Hippocampal formation (tissue), 2 donors: ENCODE data around the gene MRPL2.
A peak's percentile ranks its signal among the peaks of the same experiment; 100 is the strongest.

Source experiments
- DNase-seq, 2 donors: peaks; one replicate each; lab custom pipeline; 2025; lab: John Stamatoyannopoulos, UW

MRPL2 gene

DNA sequence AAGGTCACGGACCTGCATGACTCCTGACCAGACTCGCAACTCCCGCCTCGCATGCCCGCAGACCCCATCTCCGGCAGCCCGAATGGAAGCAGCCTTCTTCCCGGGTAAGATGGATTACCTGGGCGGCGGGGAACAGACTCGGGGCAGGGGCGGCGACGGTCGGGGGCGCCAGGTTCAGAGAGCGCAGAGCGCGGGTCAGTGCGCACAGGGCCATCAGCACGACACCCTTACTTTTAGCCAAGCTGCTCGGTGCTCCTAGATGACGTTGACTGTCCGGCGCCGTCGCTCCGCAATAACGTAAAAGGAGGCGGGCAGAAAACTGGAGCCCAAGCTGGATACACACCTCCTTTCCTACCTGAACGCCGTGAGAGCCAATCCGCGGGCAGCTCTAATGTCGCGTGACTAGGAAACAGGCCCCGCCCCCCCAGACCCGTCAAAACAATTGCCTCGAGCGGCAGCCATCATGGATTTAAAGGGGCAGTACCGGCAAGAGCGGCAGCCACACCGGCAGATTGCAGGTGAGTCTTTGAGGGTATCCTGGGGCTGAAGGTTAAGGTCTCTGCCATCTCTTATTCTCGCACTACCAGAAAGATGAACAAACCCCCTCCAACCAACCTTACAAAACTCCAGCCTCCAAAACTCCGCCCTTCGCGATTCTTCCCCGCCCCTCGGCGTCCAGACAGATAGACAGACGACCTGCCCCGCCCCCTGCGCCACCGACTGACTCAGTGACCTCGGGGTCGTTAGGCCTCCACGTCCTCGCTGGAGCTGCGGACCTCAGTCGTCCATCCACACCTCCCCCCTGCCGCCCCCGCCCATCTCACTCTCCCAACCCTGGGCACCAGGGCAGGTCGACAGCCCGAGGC is at the start of gene MRPL2, which contains the start of gene KLC4:
Gene MRPL2, minus strand, starts transcription at position 267 of the 866 bp plus-strand sequence. Its CDS starts 53 bp downstream, at position 214.
Gene KLC4, plus strand, starts transcription at position 464 of the 866 bp plus-strand sequence. CDS start 1,705 bp downstream, outside the sequence.
- peak; percentile 96 to 99 for DNase-seq

DNA sequence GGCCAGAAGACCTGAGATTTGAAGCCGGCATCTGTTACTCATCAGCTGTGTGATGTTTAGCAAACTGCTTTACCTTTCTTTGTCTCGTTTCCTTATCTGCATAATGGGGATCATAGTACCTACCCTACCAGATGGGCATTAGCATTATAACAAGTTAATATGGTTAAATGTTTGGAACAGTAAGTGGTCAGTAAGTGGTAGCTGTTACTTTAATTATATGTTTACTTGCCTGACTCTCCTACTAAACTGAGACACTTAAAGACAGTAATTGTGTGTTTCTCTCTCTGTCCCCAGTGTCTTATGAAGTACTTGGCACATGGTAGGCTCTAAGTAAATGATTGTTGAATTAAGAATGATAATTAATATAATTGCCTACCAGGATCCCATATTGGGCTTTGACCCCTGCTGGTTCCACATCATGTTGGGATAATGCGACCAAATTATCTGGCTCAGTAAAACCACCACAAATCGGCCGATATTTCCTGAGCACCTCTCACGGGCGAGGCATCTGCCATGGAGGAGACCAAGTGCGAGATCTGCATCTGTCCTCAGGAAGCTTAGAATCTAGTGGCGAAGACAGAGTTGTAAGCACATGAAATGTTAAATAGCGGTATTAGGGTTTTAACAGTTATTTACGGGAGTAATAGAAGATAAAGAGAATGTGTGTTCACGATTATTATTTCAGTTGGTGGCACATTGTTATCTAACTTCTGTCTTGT is 48.3 kb upstream of the MRPL2 start:
- no peak for DNase-seq

DNA sequence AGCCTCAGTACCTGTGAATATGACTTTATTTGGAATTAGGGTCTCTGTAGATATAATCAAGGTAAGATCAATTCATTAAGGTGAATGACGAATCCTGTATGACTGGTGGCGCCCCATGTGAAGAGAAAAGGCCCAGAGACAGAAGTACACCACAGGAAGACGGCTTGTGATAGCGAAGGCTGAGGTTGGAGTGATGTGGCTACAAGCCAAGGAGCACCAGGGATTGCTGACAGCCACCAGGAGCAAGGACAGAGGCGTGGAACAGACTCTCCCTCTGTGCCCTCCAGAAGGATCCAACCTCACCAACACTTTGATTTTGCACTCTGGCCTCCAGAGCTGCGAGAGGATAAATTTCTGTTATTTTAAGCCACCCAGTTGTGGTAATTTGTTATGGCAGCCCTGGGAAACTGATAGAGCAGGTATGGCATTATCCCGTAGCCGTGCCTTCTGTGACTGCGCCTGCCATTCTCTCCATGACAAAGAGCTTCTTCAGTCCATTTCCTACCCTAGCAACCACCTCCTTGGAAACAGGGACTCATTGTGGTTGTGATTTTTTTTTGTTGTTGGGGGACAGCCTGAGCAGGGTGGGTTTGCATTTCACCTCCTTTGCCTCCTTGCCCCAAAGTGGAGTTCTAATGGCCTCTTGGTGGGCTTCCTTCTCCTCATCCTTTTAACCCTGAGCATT is 46.4 kb upstream of the MRPL2 start:
- no peak for DNase-seq

DNA sequence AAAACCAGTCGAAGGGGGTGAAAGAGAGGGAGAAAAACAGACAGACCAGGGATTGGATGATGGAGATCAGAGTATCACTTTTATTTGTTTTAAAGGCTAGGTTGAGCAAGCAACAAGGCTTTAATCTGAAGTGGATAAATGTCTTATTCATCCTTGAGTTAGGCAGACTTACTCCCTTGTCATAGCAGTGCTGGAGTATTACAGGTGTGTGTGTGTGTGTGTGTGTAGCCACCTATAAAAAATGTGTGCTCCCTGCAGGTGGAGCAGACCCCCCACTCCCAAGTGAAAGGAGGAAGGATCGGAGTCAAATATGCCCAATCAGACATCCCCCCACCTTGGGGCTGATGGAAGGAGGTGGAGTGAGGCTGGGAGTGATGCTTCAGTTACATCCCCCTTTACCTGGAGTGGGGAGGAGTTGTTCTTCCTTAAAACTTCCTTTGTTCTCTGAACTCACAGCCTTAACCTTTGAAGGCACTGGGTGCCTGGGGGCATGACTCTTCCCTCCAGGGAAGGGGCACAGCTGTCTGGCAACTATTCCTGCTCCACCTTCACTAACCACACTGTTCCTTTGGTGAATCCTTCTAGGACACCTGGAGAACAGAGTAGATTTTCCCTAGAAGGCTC is 44.1 kb upstream of the MRPL2 start:
- no peak for DNase-seq

DNA sequence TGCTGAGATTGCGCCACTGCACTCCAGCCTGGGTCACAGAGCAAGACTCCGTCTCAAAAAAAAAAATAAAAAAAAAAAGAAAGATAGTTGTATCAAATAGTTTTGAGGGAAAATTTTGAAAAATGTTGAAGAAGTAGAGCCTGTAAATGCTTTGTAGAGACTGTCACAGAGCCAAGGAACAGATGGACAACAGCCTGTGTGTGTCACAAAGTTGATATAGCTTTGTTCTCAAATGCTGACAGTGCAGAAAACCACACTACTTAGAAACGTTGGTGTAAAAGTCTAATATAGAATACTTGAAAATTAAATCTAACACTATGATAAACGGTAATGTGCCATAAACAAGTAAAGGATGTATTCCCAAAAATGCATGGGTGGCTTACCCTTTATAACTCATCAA is 42.3 kb upstream of the MRPL2 start:
- no peak for DNase-seq

DNA sequence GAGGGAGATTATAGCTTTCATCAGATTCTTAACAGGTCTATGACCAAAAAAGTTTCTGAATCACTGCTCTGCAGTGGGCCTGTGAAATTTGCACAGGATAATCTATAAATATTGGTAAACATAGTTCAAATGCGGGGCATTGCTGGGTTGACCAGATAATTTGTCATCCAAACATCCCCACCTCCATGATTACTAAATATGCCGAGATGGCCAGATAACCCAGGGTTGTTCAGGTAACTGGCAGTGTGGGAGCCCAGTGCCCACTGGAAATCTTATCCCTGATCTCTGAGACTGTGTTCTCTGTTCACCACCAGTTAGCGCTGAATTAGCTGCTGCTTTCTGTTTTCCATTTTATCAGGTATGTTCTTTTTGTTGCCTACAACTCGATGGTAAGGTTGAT is 38.3 kb upstream of the MRPL2 start:
- DNase-seq = no peak

DNA sequence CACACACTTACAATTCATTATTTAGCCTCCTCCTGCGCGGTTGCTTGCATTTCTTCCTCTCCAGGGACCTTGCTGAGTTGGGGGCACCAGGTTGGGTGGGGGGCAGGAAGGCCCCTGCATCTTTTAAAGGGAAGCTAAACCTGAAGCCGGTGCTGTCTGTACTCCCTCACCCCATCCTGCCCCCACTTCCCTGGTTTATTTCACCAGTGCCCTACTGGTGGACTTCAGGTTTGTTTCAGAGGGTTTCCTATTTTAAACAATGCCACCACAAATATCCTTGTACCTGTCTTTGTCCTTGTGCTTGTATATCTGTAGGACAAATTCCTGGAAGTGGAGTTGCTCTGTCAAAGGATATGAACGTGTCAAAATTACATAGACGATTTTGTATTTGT is 37.9 kb upstream of the MRPL2 start:
- no peak for DNase-seq

DNA sequence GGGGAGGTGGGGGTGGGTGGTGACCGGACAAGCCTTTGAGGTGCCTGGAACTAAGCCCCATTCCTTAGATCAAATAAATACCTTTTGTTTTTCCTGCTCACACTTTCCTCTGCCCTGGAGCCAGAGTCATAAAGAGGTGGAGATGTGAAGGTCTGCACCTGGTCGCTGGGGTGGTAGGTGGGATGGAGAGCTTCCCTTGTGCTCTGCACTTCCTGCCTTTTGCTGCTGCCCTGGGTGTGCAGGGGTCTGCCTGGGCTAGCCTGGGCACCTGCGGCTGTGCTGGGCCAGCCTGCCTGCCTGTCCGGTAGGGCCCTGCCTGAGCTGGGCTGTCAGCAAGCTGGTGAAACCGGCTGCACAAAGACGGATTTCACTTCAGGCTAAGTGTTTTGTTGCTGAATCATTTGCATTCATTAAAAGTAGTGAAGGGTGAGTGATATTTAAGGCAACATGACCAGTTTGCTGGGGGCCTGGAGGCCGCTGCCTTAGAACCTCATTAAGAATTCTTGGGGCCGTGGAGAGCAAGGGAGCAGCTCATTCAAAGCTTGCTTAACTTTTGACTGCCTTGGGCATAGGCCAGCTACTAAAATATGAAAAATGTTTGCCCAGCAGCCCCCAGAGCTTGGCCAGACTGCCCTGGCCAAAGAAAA is 37.3 kb upstream of the MRPL2 start:
- DNase-seq = peak in 1 of 2 donors; percentile 29

DNA sequence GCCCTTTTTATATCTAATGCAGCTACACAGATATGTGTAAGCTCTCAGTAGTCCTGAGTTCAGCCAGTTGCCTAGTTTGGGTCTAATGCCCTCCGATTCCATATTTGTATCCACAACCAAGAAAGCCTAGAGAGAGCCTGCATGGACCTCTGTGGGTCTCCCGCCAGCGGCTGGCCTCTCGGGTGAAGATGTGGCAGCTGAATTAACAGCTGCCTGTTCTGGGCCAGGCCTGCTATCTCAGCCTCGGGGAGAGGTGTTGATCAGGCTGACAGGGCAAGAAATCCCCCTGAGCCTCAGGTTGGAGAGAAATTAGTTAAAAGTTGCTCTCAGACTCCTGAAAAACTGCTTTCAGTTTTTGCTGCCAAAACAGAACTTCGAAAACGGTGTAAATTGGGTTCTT is 36.7 kb upstream of the MRPL2 start:
- DNase-seq = no peak

DNA sequence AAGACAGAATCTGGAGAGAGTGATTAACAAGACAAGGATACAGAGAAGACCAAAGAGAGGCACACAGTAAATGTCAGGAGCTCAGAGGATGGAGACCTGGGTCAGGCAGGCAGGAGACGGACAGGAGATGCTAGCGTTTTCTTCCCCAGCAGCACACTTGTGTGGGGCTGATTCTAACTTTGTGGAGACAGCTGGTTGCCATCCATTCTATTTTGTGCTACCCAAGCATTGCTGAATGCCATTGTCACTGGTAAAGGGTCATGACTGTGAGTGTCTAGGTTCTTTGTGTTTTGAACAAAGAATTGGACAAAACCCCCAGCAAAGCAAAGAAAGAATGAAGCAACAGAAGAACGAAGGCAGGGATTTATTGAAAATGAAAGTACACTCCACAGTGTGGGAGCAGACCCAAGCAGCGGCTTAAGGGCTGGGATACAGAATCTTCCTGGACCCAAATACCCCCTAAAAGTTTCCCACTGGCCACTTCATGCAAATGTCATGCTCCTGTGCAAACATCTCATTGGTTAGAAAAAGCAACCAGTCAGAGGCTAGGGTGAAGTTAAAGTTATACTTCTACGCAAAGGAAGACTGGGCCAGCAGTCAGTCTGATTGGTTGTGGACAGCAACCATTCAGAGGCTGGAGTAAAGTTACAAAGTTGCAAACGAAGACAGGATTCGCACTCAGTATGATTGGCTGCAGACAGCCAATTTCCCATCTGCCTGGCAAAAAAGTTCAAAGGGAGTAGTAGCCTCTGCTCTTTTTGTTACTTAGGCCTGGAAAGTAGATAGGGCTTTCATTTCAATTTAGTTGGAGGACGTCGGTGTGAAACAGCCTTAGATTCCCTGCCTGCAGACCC is 34.4 kb upstream of the MRPL2 start:
- DNase-seq = peak in 1 of 2 donors; percentile 20

DNA sequence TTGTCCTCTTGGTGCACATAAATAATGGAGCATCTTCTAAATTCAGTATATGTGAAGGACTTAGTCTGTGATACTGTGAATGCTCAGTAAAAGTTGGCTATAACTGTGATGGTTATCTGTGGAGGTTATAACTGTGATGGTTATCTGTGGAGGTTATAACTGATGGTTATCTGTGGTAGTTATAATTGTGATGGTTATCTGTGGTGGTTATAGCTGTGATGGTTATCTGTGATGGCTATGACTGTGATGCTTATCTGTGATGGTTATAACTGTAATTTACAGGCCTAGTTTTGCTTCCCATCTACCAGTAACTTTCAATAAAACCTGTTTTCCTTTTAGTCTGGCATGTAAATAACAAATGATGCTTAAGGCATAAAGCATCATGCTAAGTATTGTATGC is 33.4 kb upstream of the MRPL2 start:
- DNase-seq = no peak

DNA sequence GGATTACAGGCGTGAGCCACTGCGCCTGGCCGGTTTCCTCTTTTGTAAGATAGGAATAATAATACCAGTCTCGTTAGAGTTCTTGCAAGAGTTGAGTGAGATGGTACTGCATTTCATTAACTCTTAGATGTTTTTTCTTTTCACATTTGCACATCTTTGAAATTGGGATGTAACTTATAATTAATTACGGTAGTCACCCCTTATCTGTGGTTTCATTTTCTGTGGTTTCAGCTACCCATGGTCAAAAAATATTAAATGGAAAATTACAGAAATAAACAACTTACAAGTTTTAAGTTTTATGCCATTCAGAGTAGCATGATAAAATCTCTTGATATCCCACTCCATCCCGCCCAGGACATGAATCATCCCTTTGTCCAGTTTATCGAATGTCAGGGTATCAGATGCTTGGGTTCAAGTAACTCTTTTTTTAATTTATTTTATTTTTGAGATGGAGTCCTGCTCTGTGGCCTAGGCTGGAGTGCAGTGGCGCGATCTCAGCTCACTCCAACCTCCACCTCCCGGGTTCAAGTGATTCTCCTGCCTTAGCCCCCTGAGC is 32.3 kb upstream of the MRPL2 start:
- DNase-seq = no peak

DNA sequence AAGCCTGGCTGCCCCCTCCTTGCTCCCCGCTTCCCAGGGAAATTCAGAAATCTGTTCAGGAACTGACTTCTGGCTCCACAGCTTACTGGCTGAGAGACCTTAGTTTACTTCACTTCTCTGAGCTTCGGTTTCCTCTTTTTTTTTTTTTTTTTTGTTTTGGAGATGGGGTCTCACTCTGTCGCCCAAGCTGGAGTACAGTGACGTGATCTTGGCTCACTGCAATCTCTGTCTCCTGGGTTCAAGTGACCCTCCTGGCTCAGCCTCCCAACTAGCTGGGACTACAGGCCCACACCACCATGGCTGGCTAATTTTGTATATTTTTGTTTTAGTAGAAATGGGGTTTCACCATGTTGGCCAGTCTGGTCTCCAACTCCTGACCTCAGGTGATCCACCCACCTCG is 31.8 kb upstream of the MRPL2 start:
- no peak for DNase-seq

DNA sequence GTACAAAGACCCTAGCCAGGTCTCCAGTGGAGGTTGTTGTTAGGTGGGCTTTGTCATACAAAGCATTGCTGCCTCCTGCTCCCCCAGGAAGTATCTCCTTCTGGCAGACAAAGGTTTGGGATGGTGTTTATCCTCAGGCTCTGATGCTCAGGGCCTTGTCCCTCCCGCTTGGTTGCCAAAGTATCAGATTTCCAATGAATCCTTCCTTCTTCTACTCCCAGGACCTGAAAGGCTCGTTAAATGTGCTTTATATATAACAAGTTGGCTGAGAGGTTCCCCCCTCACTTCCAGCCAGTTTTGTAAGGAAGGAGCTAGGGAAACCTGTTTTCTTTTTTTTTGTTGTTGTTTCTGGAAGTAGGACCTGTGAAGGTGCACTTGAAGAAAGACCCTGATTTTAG is 31.3 kb upstream of the MRPL2 start:
- DNase-seq = no peak

DNA sequence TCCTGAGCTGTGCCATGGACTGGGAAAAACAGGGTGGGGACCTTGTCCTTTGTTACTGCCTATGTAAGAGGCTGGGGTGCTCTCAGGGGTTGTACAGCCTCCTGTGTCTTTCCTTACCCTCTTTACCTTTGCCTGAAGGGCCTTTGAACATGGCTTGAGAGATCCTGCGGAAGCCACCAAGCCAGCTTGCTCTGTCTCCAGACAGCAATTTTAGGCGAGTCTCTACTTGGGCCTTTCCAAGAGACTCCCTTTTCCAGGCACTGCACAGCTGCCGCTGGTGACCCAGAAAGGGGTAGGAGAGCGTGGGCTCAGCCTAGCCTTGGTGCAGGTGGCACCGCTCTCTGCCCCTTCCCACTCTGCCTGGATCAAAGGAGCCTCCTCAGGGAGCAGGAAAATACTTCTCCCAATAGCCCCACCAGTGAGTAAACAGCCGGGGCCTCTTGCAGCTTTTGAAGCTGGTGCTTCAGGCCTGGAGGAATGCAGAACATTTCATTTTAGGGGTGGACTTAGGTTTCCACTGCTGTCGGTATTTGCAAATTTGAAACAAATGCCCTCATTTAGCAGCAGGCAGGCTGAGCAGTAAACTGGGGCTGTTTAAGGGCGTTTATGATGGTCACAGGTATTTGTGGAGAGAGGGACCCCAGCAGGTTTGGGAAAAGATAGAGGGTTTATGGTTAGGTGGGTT is 30.8 kb upstream of the MRPL2 start:
- no peak for DNase-seq

DNA sequence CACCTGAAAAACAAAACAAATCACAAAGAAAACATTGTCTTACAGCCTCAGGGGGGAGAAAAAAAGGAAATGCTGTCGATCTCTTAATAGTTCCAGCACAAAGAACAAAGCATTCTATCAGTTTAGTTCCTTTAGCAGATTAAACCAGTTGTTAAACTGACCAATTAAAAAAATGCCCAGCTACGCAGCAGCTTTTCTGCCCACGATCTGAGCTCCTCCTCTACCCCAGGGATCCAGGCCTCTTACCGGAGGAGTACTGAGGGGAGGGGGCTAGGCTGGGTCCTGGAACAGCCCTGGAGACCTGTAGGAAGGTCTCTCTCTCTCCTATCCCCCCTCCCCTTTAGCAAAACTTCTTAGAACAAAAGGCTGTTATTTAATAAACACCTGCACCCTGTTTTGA is 30.2 kb upstream of the MRPL2 start:
- no peak for DNase-seq

DNA sequence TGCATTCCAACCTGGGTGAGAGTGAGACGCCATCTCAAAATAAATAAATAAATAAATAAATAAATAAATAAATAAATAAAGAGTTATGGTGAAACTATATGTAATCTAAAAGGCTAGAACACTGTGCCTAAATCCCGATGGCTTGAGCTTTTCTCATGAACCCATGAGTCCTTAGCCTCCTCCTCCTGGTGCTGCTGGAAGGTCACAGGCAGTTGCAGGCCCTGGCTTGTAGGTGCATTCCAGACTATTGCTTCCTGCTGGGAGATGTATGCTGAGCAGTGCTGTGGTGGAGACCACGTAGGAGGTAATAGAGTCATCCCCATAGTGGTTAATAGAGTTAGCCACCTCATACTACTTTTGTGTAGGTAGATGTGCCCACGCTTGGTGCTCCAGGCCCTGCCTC is 29.4 kb upstream of the MRPL2 start:
- DNase-seq = no peak

DNA sequence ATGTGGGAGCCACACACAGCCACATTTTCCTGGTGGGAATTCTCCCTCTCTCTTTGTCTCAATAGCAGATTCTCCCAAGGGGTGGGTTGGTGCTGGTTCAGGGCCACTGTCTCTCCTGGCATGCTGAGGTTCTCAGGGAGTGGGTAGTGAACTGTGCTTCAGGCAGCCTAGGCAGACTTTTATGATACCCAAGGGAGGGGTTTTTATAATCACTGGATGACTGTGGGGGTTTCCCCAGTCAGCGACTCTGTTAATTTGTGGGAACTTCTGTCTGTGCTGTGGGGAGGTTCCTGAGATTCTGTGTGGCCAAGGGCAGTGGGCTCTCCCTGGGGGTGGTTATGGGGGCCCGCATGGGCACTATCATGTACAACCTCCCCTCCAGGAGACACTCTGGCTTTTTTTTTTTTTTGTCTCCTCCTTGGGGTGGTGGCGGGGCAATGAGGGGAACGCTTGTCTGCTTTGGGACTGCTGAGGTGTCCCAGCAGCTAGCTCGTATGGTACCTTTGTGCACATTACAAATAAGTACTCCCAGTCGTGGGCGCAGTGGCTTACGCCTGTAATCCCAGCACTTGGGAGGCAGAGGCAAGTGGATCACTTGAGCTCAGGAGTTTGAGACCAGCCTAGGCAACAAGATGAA is 26.9 kb upstream of the MRPL2 start:
- DNase-seq = no peak
